RWPE2 (cell line): Measurements from ENCODE around the gene PFKFB4.

Experiments used
- ATAC-seq: fragments of 200-7000 bp; cut with Tn5 transposase; 3 replicates; pipeline ENCODE4 v1.9.1; 2021; ENCODE audit warnings: low read depth
- DNase-seq: peaks from one replicate; pipeline ENCODE4 v3.0.0-alpha.2; 2020; ENCODE audit warnings: low spot score
- H3K27ac ChIP-seq: fragments of 450-650 bp; 2 replicates; pipeline ENCODE4 v1.5.1; 2017; ENCODE audit warnings: mild to moderate bottlenecking; ENCODE audit not compliant: poor library complexity, severe bottlenecking
- H3K27me3 ChIP-seq: fragments of 250-450 bp; sonication (Bioruptor Pico); 2 replicates; pipeline ENCODE4 v1.5.1; 2021; ENCODE audit warnings: mild to moderate bottlenecking, moderate library complexity; ENCODE audit not compliant: insufficient read depth, poor library complexity, severe bottlenecking
- H3K36me3 ChIP-seq: fragments of 250-450 bp; sonication (Bioruptor Pico); 2 replicates; pipeline ENCODE4 v1.5.1; 2020; ENCODE audit warnings: low read depth, mild to moderate bottlenecking, moderate library complexity
- H3K4me1 ChIP-seq: fragments of 250-450 bp; sonication (Bioruptor Pico); 2 replicates; pipeline ENCODE4 v1.5.1; 2021; ENCODE audit warnings: mild to moderate bottlenecking, moderate library complexity; ENCODE audit not compliant: insufficient read depth, poor library complexity, severe bottlenecking
- H3K4me3 ChIP-seq: fragments of 250-450 bp; sonication (Bioruptor Pico); 2 replicates; pipeline ENCODE4 v1.5.1; 2021; ENCODE audit warnings: mild to moderate bottlenecking, moderate library complexity; ENCODE audit not compliant: severe bottlenecking
- H3K9me3 ChIP-seq: fragments of 250-450 bp; sonication (Bioruptor Pico); 2 replicates; pipeline ENCODE4 v1.5.1; 2021; ENCODE audit warnings: mild to moderate bottlenecking, moderate library complexity; ENCODE audit not compliant: severe bottlenecking
- TF ChIP-seq, protein P1 (sequence below): fragments of 450-650 bp; IDR thresholded peaks from one replicate; pipeline ENCODE4 v1.5.1; 2017; ENCODE audit warnings: mild to moderate bottlenecking, moderate library complexity; ENCODE audit not compliant: poor library complexity, severe bottlenecking

The PFKFB4 gene

DNA sequence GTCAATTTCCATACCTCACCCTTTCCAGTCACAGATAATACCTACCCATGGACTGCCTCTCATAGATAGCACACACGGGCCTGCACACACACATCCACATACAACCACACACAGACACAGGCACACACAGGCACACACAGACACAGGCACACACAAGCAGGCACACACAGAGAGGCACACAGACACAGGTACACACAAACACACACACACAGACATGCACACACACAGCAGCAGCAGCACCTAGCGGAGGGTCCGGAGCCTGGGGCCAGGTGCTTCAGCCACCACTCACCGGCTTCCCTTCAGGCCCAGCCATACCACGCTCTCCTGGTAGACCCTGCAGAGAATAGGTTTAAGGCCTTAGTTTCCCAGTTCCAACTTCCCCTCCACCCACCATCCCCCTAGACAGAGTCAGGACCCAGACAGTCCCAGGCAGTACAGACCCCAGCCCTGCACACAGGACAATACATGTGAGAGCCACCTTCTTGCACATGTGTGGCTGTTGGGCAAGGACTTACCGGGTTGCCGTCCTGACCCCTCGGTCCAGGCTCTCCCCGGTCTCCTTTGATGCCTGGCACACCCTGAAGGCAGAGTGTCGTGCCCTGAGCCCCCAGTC lies 17.5 kb upstream of the PFKFB4 start:
- TF ChIP-seq, protein P1, sequence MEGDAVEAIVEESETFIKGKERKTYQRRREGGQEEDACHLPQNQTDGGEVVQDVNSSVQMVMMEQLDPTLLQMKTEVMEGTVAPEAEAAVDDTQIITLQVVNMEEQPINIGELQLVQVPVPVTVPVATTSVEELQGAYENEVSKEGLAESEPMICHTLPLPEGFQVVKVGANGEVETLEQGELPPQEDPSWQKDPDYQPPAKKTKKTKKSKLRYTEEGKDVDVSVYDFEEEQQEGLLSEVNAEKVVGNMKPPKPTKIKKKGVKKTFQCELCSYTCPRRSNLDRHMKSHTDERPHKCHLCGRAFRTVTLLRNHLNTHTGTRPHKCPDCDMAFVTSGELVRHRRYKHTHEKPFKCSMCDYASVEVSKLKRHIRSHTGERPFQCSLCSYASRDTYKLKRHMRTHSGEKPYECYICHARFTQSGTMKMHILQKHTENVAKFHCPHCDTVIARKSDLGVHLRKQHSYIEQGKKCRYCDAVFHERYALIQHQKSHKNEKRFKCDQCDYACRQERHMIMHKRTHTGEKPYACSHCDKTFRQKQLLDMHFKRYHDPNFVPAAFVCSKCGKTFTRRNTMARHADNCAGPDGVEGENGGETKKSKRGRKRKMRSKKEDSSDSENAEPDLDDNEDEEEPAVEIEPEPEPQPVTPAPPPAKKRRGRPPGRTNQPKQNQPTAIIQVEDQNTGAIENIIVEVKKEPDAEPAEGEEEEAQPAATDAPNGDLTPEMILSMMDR: no peak
- no peak overlapping the region for H3K27ac ChIP-seq
- no peak for ATAC-seq

DNA sequence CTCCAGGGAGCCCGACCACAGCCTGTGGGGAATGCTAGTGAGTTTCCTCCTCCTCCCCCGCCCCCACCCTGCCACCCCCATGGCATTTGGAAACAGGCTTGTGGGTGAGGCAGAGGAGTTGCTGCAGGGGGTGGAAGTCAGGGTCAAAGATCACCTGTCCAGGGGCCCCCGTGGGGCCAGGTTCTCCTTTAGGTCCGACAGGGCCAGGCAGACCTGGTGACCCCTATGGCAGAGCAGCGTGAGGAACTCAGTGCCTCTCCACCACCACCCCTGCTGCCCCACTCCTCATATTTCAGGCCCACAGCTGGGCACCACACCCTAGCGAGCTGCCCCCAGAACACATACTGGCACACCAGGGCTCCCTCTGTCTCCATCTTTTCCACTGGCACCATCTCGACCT lies 15.9 kb upstream of the PFKFB4 start:
- no peak for DNase-seq
- TF ChIP-seq, protein P1: no peak
- H3K9me3 ChIP-seq: no peaks in the 10 kb centered on the region
- H3K36me3 ChIP-seq: peaks cover 100% of the 10 kb centered on the region
- no peak overlapping the region for H3K4me3 ChIP-seq
- ATAC-seq: no peak
- H3K27ac ChIP-seq: no peak overlapping the region
- H3K27me3 ChIP-seq: no peaks in the 10 kb centered on the region
- H3K4me1 ChIP-seq: no peaks in the 10 kb centered on the region

More for the DNA sequence above, 17.5 kb upstream of the PFKFB4 start:
- peaks cover 100% of the 10 kb centered on the region for H3K36me3 ChIP-seq
- no peaks in the 10 kb centered on the region for H3K9me3 ChIP-seq
- H3K27me3 ChIP-seq: no peaks in the 10 kb centered on the region
- no peaks in the 10 kb centered on the region for H3K4me1 ChIP-seq
- H3K4me3 ChIP-seq: no peak overlapping the region
- no peak for DNase-seq

DNA sequence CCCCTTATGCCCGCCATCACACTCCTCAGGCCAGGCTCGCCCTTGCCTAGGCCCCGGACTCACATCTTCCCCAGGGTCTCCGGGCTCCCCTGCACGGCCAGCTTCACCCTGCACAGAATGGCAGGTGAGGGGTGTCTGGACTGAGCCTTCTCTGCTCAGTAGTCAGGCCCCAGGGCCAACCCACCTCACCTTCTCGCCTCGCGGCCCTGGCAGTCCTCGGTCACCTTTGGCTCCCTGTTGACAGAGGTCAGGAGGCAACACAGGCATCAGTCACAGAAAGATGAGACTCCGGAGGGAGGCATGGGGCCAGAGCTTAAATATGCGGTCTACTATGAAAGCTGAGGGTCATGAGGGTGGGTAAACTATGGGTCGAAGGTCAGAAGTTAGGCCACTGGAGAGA lies 15.3 kb upstream of the PFKFB4 start:
- ATAC-seq (no peak), DNase-seq (no peak)
- Histone ChIP-seq H3K4me3 (no peak overlapping the region), H3K4me1 (peaks cover under 1% of the 10 kb centered on the region), H3K27me3 (no peaks in the 10 kb centered on the region), H3K36me3 (peaks cover 100% of the 10 kb centered on the region), H3K9me3 (no peaks in the 10 kb centered on the region), H3K27ac (no peak overlapping the region)
- TF ChIP-seq, protein P1: no peak

DNA sequence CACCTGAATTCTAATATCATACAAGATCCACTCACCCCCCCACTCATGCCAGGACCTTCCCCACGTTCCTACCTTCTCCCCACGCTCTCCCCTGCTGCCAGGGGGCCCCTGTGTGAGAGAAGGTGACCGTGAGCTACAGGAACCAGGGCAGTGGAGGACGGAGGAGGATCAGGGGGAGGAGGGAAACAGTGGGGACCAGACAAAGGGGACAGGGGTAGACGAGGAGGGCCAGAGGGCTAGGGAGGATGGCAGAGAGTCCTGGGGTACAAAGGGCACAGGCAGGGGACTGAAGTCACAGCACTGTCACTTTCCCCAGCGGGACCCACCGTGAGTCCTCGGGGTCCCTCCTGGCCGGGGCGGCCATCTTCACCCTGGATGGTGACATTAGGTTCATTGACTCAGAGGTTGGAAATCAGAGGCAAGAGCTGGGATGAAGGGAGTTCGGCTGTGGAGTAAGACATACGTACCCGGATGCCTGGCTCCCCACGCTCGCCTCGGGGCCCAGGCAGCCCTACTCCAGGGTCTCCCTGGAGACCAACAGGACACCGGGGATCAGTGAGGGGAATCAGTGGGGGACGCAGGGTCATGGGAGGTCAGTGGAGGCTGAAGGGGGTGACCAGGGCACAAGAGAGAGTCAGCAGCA lies 13.3 kb upstream of the PFKFB4 start:
- H3K27me3 ChIP-seq: no peaks in the 10 kb centered on the region
- TF ChIP-seq, protein P1: no peak
- ATAC-seq: no peak

DNA sequence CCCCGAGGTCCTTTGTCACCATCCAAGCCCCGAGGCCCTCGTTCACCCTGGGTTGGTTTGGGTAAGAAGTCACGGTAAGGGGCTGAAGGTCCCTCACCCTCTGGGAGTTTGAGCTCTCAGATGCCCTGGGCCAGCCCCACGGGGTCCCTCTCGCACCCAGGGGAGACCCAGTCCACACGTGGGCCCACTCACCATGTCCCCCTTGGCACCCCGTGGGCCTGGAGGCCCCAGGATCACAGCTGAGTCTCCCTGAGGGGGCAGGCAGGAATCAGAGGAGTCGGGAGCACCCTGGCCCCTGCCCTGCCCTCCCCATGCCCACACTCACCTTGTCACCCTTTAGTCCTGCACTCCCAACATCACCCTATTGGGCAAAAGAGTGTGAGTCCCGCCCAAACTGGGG lies 12.8 kb upstream of the PFKFB4 start:
- Histone ChIP-seq H3K27me3 (no peaks in the 10 kb centered on the region), H3K4me3 (no peak overlapping the region), H3K27ac (no peak overlapping the region), H3K9me3 (no peaks in the 10 kb centered on the region), H3K36me3 (peaks cover 100% of the 10 kb centered on the region), H3K4me1 (peaks cover 13% of the 10 kb centered on the region)
- ATAC-seq: no peak
- TF ChIP-seq, protein P1: no peak
- DNase-seq: no peak

More for the DNA sequence above, 13.3 kb upstream of the PFKFB4 start:
- Histone ChIP-seq H3K9me3 (no peaks in the 10 kb centered on the region), H3K4me3 (no peak overlapping the region), H3K27ac (no peak overlapping the region), H3K36me3 (peaks cover 100% of the 10 kb centered on the region), H3K4me1 (peaks cover 8% of the 10 kb centered on the region)
- DNase-seq: no peak
